Activated CD4-positive, alpha-beta T cell treated with anti-CD3 and anti-CD28 coated beads, Interleukin-2, amount 10 ng/mL, durations not matched to agents 7 days and 5 days (primary cell): Measurements from ENCODE around the gene CELSR3. TPM values are rescaled to one million over a fixed set of nuclear protein-coding genes. Genes with fewer than 3 reads are reported as not detected.
A peak's percentile ranks its signal among the peaks of the same experiment; 100 is the strongest.

ENCODE experiments used
- CTCF ChIA-PET: fragments of 350-600 bp; sonication (Branson Sonifier 250); formaldehyde crosslinking; loops from one replicate; lab custom pipeline; 2021; ENCODE audit warnings: antibody characterized with exemption; lab: Charles Lee
- POLR2A ChIA-PET: fragments of 350-600 bp; sonication (Branson Sonifier 250); formaldehyde crosslinking; loops from one replicate; lab custom pipeline; 2021; ENCODE audit warnings: antibody characterized with exemption; lab: Charles Lee
- DNase-seq: peaks from one replicate; pipeline ENCODE4 v3.0.0-alpha.2; 2020
- H3K27ac Mint-ChIP-seq: one replicate; pipeline ENCODE4 v1.8.0; 2021; ENCODE audit warnings: mild to moderate bottlenecking, moderate library complexity, mixed read lengths
- H3K27me3 Mint-ChIP-seq: one replicate; pipeline ENCODE4 v1.8.0; 2021; ENCODE audit warnings: mixed read lengths
- H3K36me3 Mint-ChIP-seq: one replicate; pipeline ENCODE4 v1.8.0; 2021; ENCODE audit warnings: low read depth, mixed read lengths
- H3K4me1 Mint-ChIP-seq: one replicate; pipeline ENCODE4 v1.8.0; 2021; ENCODE audit warnings: mixed read lengths
- H3K4me3 Mint-ChIP-seq: one replicate; pipeline ENCODE4 v1.8.0; 2021; ENCODE audit warnings: mild to moderate bottlenecking, moderate library complexity, mixed read lengths
- H3K9me3 Mint-ChIP-seq: one replicate; pipeline ENCODE4 v1.8.0; 2021; ENCODE audit warnings: mixed read lengths
- total RNA-seq, 2 experiments: library from RNA; stranded (reverse); gene quantifications; one replicate each; pipeline ENCODE4 v1.2.3, GENCODE V29; 2021

Gene CELSR3
- total RNA-seq, 2 experiments from 2014 or later: 7.9 to 8.6 TPM

GRCh38 chr3:48599509-48600285 lies 63.0 kb downstream of the CELSR3 start:
- Mint-ChIP-seq H3K9me3 (no peaks in the 10 kb centered on the region), H3K36me3 (peaks cover 25% of the 10 kb centered on the region), H3K4me1 (no peaks in the 10 kb centered on the region), H3K4me3 (no peak overlapping the region), H3K27me3 (peaks cover 14% of the 10 kb centered on the region), H3K27ac (no peak overlapping the region)
- POLR2A ChIA-PET: no interaction called here
- CTCF ChIA-PET: no interaction called here
- DNase-seq: no peak

- H3K36me3 Mint-ChIP-seq: peaks cover 19% of the 10 kb centered on the region
- CTCF ChIA-PET: no interaction called here
- no peak overlapping the region for H3K27ac Mint-ChIP-seq
- H3K4me1 Mint-ChIP-seq: no peaks in the 10 kb centered on the region
- H3K27me3 Mint-ChIP-seq: peaks cover 20% of the 10 kb centered on the region
- H3K4me3 Mint-ChIP-seq: no peak overlapping the region
- no peak for DNase-seq
- POLR2A ChIA-PET: no interaction called here
- H3K9me3 Mint-ChIP-seq: no peaks in the 10 kb centered on the region
Observed at GRCh38 chr3:48599077-48599501, 63.6 kb downstream of the CELSR3 start.

- no peak overlapping the region for H3K27ac Mint-ChIP-seq
- H3K27me3 Mint-ChIP-seq: peaks cover 21% of the 10 kb centered on the region
- no peak overlapping the region for H3K4me3 Mint-ChIP-seq
- no peaks in the 10 kb centered on the region for H3K4me1 Mint-ChIP-seq
- peaks cover 19% of the 10 kb centered on the region for H3K36me3 Mint-ChIP-seq
- DNase-seq: no peak
- POLR2A ChIA-PET: no interaction called here
- CTCF ChIA-PET: interaction anchor here (1.8 to 2.4 kb wide), 2 partner anchors 11 to 163 kb away, joined by 4 to 8 read pairs; no protein-coding TSS in a partner anchor
- H3K9me3 Mint-ChIP-seq: no peaks in the 10 kb centered on the region
Observed at GRCh38 chr3:48598323-48599076, 64.2 kb downstream of the CELSR3 start.

- ChIA-PET POLR2A (no interaction called here), CTCF (interaction anchor here (0.9 to 2.4 kb wide), 5 partner anchors 10 to 161 kb away, joined by 3 to 8 read pairs (median 4); partner anchors contain the start of gene UQCRC1)
- Mint-ChIP-seq H3K27ac (peak overlapping the region; percentile 28), H3K4me1 (no peaks in the 10 kb centered on the region), H3K27me3 (peaks cover 21% of the 10 kb centered on the region), H3K9me3 (no peaks in the 10 kb centered on the region), H3K36me3 (peaks cover 10% of the 10 kb centered on the region), H3K4me3 (no peak overlapping the region)
- no peak for DNase-seq
Observed at GRCh38 chr3:48597408-48597800, 65.3 kb downstream of the CELSR3 start.

- CTCF ChIA-PET: interaction anchor here (0.9 to 2.4 kb wide), 5 partner anchors 9 to 161 kb away, joined by 3 to 8 read pairs (median 4); partner anchors contain the start of gene UQCRC1
- Mint-ChIP-seq H3K27me3 (peaks cover 21% of the 10 kb centered on the region), H3K4me3 (no peak overlapping the region), H3K9me3 (no peaks in the 10 kb centered on the region), H3K27ac (no peak overlapping the region), H3K4me1 (no peaks in the 10 kb centered on the region), H3K36me3 (peaks cover 7% of the 10 kb centered on the region)
- DNase-seq: no peak
- POLR2A ChIA-PET: no interaction called here
Observed at GRCh38 chr3:48596676-48597407, 65.8 kb downstream of the CELSR3 start.

GRCh38 chr3:48596157-48596556 lies 66.5 kb downstream of the CELSR3 start:
- Mint-ChIP-seq H3K36me3 (peaks cover 7% of the 10 kb centered on the region), H3K27ac (no peak overlapping the region), H3K4me3 (no peak overlapping the region), H3K27me3 (peaks cover 21% of the 10 kb centered on the region), H3K9me3 (no peaks in the 10 kb centered on the region), H3K4me1 (no peaks in the 10 kb centered on the region)
- CTCF ChIA-PET: interaction anchor here (0.7 to 2.4 kb wide), 2 partner anchors 8 to 160 kb away, joined by 3 to 8 read pairs; no protein-coding TSS in a partner anchor
- no peak for DNase-seq
- POLR2A ChIA-PET: no interaction called here

- ChIA-PET CTCF (interaction anchor here (0.7 kb wide), 1 partner anchor 9 kb away, joined by 3 read pairs; no protein-coding TSS in a partner anchor), POLR2A (no interaction called here)
- Mint-ChIP-seq H3K27ac (no peak overlapping the region), H3K9me3 (no peaks in the 10 kb centered on the region), H3K4me3 (no peak overlapping the region), H3K4me1 (no peaks in the 10 kb centered on the region), H3K36me3 (peaks cover 4% of the 10 kb centered on the region), H3K27me3 (peaks cover 21% of the 10 kb centered on the region)
- DNase-seq: no peak
Observed at GRCh38 chr3:48595526-48596121, 67.1 kb downstream of the CELSR3 start.

- no peak within 1 kb of the TSS for H3K27ac Mint-ChIP-seq
- H3K36me3 Mint-ChIP-seq: peaks cover 2% of the 10 kb centered on the region
- no peak for DNase-seq
- no peaks in the 10 kb centered on the region for H3K9me3 Mint-ChIP-seq
- CTCF ChIA-PET: no interaction called here
- H3K4me3 Mint-ChIP-seq: no peak within 1 kb of the TSS
- peaks cover 21% of the 10 kb centered on the region for H3K27me3 Mint-ChIP-seq
- H3K4me1 Mint-ChIP-seq: no peaks in the 10 kb centered on the region
- POLR2A ChIA-PET: no interaction called here
Observed at GRCh38 chr3:48595075-48595525, 67.6 kb downstream of the CELSR3 start, which contains the start of gene COL7A1. Gene COL7A1, minus strand, starts transcription at chr3:48595329. Its CDS starts 170 bp downstream, at chr3:48595159.

GRCh38 chr3:48594417-48595049 lies 68.2 kb downstream of the CELSR3 start:
- ChIA-PET POLR2A (no interaction called here), CTCF (no interaction called here)
- H3K4me3 Mint-ChIP-seq: no peak overlapping the region
- H3K27ac Mint-ChIP-seq: no peak overlapping the region
- no peak for DNase-seq
- H3K9me3 Mint-ChIP-seq: no peaks in the 10 kb centered on the region
- peaks cover 21% of the 10 kb centered on the region for H3K27me3 Mint-ChIP-seq
- peaks cover 2% of the 10 kb centered on the region for H3K36me3 Mint-ChIP-seq
- no peaks in the 10 kb centered on the region for H3K4me1 Mint-ChIP-seq

GRCh38 chr3:48593337-48593736 lies 69.3 kb downstream of the CELSR3 start:
- no peaks in the 10 kb centered on the region for H3K9me3 Mint-ChIP-seq
- no peak overlapping the region for H3K4me3 Mint-ChIP-seq
- ChIA-PET POLR2A (no interaction called here), CTCF (no interaction called here)
- DNase-seq: no peak
- no peak overlapping the region for H3K27ac Mint-ChIP-seq
- H3K36me3 Mint-ChIP-seq: peaks cover 2% of the 10 kb centered on the region
- H3K27me3 Mint-ChIP-seq: peaks cover 21% of the 10 kb centered on the region
- no peaks in the 10 kb centered on the region for H3K4me1 Mint-ChIP-seq

- Mint-ChIP-seq H3K36me3 (no peaks in the 10 kb centered on the region), H3K4me3 (no peak overlapping the region)
- CTCF ChIA-PET: no interaction called here
Observed at GRCh38 chr3:48592519-48593087, 70.1 kb downstream of the CELSR3 start.

More at GRCh38 chr3:48592519-48593087, 70.1 kb downstream of the CELSR3 start:
- POLR2A ChIA-PET: no interaction called here
- H3K9me3 Mint-ChIP-seq: no peaks in the 10 kb centered on the region
- H3K27me3 Mint-ChIP-seq: peaks cover 22% of the 10 kb centered on the region
- H3K27ac Mint-ChIP-seq: no peak overlapping the region
- no peaks in the 10 kb centered on the region for H3K4me1 Mint-ChIP-seq
- no peak for DNase-seq
